HG03280 (cell line): ENCODE data around the gene RPS27.
"Not testable (repeated sequence)": the region's sequence is repeated elsewhere in the genome, so short reads cannot be mapped to it uniquely, and the experiment has no call there.

Source experiments
- ATAC-seq: cut with Tn5 transposase; IDR thresholded peaks from one replicate; pipeline ENCODE4 v1.9.1; 2021; ENCODE audit warnings: mild to moderate bottlenecking, moderate library complexity; ENCODE audit not compliant: unreplicated experiment

RPS27 gene

GRCh38 chr1:153985341-153985912 is 5.1 kb upstream of the RPS27 start:
- ATAC-seq: no peak

GRCh38 chr1:153985941-153986761 is 4.4 kb upstream of the RPS27 start, which contains the start of gene RAB13:
RAB13 (minus strand) TSS chr1:153986339; CDS start chr1:153986236, 103 bp downstream.
- ATAC-seq: no peak

DNA sequence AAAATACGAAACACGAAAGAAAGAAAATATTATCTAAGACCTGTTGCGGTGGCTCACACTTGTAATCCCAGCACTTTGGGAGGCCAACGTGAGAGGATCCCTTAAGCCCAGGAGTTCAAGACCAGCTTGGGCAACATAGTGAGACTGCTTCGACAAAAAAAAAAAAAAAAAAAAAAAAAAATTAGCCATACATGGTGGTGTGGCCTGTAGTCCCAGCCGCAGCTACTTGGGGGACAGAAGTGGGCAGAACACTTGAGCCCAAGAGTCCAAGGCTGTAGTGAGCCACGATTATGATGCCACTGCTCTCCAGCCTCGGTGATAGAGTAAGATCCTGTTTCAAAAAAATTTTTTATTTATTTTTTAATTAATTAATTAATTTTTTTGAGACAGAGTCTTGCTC is 2.9 kb upstream of the RPS27 start:
- ATAC-seq: no peak

- no peak for ATAC-seq
These were observed 629 bp downstream of the RPS27 start for GRCh38 chr1:153991151-153991630.

DNA sequence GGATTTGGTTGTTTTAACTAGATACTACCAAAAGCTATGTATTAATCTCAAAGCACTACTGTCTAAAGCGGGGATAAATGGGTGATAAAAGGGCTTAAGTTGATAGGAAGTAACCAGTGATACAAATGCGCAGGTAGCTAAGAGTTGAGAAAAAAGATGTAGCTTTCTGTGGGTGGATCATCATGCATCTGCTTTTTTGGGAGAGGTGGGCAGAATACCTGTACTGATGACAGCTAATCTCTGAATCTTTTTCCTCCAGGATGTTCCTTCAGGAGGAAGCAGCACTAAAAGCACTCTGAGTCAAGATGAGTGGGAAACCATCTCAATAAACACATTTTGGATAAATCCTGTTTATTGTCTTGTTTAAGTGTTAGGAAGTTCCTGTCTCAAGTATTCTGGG is 1.2 kb downstream of the RPS27 start:
- no peak for ATAC-seq

- ATAC-seq: no peak
These were observed 4.6 kb downstream of the RPS27 start for GRCh38 chr1:153995202-153995601.

- ATAC-seq: no peak
These were observed 5.1 kb downstream of the RPS27 start for GRCh38 chr1:153995640-153996039.

GRCh38 chr1:153996882-153997281 is 6.3 kb downstream of the RPS27 start:
- ATAC-seq: not testable (repeated sequence)

DNA sequence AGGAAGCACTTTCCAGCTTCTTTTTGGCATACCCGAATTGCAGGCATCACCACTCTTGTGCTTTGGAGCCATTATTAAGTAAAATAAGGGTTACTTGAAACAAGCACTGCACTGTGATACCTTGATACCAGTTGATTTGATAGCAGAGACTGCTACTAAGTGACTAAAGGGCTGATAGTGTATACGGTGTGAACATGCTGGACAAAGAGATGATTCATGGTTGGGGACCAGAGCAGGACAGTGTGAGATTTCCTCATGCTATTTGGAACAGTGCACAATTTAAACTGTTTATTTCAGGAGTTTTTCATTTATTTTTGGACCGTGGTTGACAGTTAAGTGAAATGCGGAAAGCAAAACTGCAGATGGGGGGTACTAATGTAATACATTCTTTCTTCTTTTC is 9.9 kb downstream of the RPS27 start:
- ATAC-seq: no peak

DNA sequence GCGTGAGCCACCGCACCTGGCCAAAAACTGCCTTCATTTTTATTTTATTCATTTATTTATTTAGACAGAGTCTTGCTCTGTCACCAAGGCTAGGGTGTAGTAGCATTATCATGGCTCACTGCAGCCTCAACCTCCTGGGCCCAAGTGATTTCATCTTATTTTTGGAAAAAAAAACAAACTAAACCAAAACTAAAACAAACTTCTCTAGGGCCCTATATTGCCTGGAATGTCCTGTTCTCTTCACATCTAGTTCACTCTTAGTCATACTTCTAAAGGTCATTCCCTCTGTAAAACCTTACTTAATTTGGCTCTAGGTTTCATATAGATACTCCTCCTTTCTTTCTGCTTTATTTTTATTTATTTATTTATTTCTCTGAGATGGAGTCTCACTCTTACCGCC is 15.6 kb downstream of the RPS27 start:
- ATAC-seq: no peak

GRCh38 chr1:154012129-154012528 is 21.6 kb downstream of the RPS27 start:
- ATAC-seq: no peak

DNA sequence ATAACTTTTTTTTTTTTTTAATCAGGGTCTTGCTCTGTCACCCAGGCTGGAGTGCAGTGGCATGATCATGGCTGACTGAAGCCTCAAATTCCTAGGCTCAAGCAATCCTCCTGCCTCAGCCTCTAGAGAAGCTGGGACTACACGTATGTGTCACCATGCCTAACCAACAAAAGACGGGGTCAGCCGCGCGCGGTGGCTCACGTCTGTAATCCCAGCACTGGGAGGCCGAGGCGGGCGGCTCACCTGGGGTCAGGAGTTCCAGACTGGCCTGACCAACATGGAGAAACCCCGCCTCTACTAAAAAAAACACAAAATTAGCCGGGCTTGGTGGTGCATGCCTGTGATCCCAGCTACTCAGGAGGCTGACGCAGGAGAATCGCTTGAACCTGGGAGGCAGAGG is 22.0 kb downstream of the RPS27 start:
- not testable (repeated sequence) for ATAC-seq

- no peak for ATAC-seq
These were observed 23.8 kb downstream of the RPS27 start for GRCh38 chr1:154014154-154014907.

- no peak for ATAC-seq
These were observed 28.7 kb downstream of the RPS27 start for GRCh38 chr1:154019269-154019668.

DNA sequence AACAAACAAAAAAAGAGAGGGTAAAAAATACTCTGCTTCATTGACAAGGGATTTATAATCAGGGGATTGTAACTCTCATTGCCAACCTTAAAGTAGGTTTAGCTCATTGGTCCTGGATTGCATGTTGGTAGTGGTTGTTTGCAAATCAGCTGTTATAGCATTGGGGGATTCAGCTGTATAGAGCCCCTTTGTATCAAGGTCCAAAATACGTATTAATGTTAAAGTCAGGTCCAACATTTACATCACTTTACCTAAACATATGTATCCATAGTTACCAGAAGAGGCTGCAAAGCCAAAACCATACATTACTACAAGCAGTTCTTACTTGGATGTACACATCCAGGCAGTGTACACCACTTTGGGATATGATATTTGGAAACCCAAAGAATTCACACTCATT is 29.4 kb downstream of the RPS27 start:
- no peak for ATAC-seq

DNA sequence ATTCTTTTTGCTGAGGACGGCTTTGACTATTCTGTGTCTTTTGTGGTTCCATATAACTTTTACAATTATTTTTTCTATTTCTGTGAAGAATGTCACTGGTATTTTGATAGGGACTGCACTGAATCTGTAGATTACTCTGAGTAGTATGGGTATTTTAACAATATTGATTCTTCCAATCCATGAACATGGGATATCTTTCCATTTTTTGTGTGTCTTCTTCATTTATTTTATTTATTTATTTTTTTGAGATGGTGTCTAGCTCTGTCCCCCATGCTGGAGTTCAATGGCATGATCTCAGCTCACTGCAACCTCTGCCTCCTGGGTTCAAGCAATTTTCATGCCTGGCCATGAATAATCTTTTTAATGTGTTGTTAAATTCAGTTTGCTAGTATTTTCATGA is 43.1 kb downstream of the RPS27 start:
- not testable (repeated sequence) for ATAC-seq
